ENCODE results near the gene CRYL1. TPM values are rescaled to one million over a fixed set of nuclear protein-coding genes. Genes with fewer than 3 reads are reported as not detected.

Gene CRYL1
- total RNA-seq, 1 experiment from 2014 or later, result 3.7 TPM

GRCh38 chr13:20566898-20567874 is 41.5 kb upstream of the CRYL1 start, which contains the start of gene IFT88:
Gene IFT88 (plus strand): TSS chr13:20567157. CDS start chr13:20574386, 7,229 bp downstream.
- H2BK12ac ChIP-seq (ENCODE audit: insufficient read length, low read depth, low read length), result no peak within 1 kb of the TSS
- no peak within 1 kb of the TSS for H2BK5ac ChIP-seq (ENCODE audit: insufficient read length, low read length)
- no peak within 1 kb of the TSS for H2BK120ac ChIP-seq (ENCODE audit: low read depth, low read length, poor library complexity, severe bottlenecking)
- H2AFZ ChIP-seq (ENCODE audit: low read length), result no peak within 1 kb of the TSS
- H3K27ac ChIP-seq (ENCODE audit: insufficient read length, low read depth, low read length), result no peak within 1 kb of the TSS
- H3K23ac ChIP-seq (ENCODE audit: insufficient read length, low read depth, low read length), result no peak within 1 kb of the TSS
- no peak within 1 kb of the TSS for H4K5ac ChIP-seq (ENCODE audit: insufficient read length, low read depth, low read length)
- H3T11ph ChIP-seq (ENCODE audit: low read length), result no peak within 1 kb of the TSS
- peaks cover 20 to 25% of the 10 kb centered on the region in 2 experiments for H3K9me3 Mint-ChIP-seq
- no peaks in the 10 kb centered on the region for H3K27me3 ChIP-seq (ENCODE audit: insufficient read depth, low read length)
- no CpG with 5 or more reads among the region's 74 CpGs for WGBS (ENCODE audit: extremely low coverage, insufficient read length, low lambda C conversion rate)
- peaks cover 10% of the 10 kb centered on the region for H3K23me2 ChIP-seq (ENCODE audit: insufficient read length, low read depth, low read length, poor library complexity, severe bottlenecking)
- H3K36me3 Mint-ChIP-seq (ENCODE audit: insufficient read depth in 1 of 3, low read depth in 3 of 3), result peaks cover 4 to 23% (median 12%) of the 10 kb centered on the region in 3 experiments
- TF ChIP-seq CTCF (conservative IDR thresholded peaks at IDR 0.05), result no peak
- peak within 1 kb of the TSS; percentile 89 to 96 (median 96) for H3K27ac Mint-ChIP-seq
- no peak within 1 kb of the TSS for H4K91ac ChIP-seq (ENCODE audit: insufficient read length, low read depth, low read length)
- peak within 1 kb of the TSS; percentile 60 for H3K9ac ChIP-seq (ENCODE audit: extremely low read depth, insufficient read length, low read length)
- H3K79me1 ChIP-seq (ENCODE audit: insufficient read depth, low read depth, low read length, poor library complexity, severe bottlenecking), result no peaks in the 10 kb centered on the region
- H3K4me1 ChIP-seq (ENCODE audit: insufficient read depth, low read length), result no peaks in the 10 kb centered on the region
- no peak within 1 kb of the TSS for H4K8ac ChIP-seq (replicated peaks; ENCODE audit: insufficient read length, low read depth, low read length)
- no peak within 1 kb of the TSS for H3K4ac ChIP-seq (ENCODE audit: low read depth, low read length)
- H3K9me3 ChIP-seq (ENCODE audit: control insufficient read depth, low read depth, low read length), result no peaks in the 10 kb centered on the region
- H3K4me2 ChIP-seq (ENCODE audit: insufficient read depth, insufficient read length, low read length), result peak within 1 kb of the TSS; percentile 82
- H2BK15ac ChIP-seq (ENCODE audit: low read depth, low read length), result no peak within 1 kb of the TSS
- H3K79me2 ChIP-seq (ENCODE audit: insufficient read depth, low read length), result no peaks in the 10 kb centered on the region
- peak within 1 kb of the TSS; percentile 84 to 93 for H3K4me3 Mint-ChIP-seq
- H3K56ac ChIP-seq (ENCODE audit: insufficient read length, low read depth, low read length), result no peak within 1 kb of the TSS
- no peak within 1 kb of the TSS for H2AK5ac ChIP-seq (ENCODE audit: insufficient read length, low read length)
- no peak within 1 kb of the TSS for H2BK20ac ChIP-seq (ENCODE audit: low read depth, low read length, poor library complexity, severe bottlenecking)
- peaks cover 8 to 12% of the 10 kb centered on the region in 2 experiments for H3K4me1 Mint-ChIP-seq
- peaks cover 16% of the 10 kb centered on the region for H3K27me3 Mint-ChIP-seq (ENCODE audit: low read depth)
- H3K18ac ChIP-seq (ENCODE audit: insufficient read length, low read depth, low read length), result peak within 1 kb of the TSS; percentile 95
- H4K20me1 ChIP-seq (ENCODE audit: control insufficient read depth, insufficient read depth, insufficient read length), result no peaks in the 10 kb centered on the region
- peak; percentile 92 for DNase-seq
- H3K14ac ChIP-seq (ENCODE audit: insufficient read depth, low read length), result peak within 1 kb of the TSS; percentile 94
